Measurements from ENCODE around the gene WRAP73. TPM values are rescaled to one million over a fixed set of nuclear protein-coding genes. Genes with fewer than 3 reads are reported as not detected.

Gene WRAP73
- polyA plus RNA-seq, 2 of the 4 experiments (the other 2 are of a cell fraction) = 15.4 to 16.1 TPM

DNA sequence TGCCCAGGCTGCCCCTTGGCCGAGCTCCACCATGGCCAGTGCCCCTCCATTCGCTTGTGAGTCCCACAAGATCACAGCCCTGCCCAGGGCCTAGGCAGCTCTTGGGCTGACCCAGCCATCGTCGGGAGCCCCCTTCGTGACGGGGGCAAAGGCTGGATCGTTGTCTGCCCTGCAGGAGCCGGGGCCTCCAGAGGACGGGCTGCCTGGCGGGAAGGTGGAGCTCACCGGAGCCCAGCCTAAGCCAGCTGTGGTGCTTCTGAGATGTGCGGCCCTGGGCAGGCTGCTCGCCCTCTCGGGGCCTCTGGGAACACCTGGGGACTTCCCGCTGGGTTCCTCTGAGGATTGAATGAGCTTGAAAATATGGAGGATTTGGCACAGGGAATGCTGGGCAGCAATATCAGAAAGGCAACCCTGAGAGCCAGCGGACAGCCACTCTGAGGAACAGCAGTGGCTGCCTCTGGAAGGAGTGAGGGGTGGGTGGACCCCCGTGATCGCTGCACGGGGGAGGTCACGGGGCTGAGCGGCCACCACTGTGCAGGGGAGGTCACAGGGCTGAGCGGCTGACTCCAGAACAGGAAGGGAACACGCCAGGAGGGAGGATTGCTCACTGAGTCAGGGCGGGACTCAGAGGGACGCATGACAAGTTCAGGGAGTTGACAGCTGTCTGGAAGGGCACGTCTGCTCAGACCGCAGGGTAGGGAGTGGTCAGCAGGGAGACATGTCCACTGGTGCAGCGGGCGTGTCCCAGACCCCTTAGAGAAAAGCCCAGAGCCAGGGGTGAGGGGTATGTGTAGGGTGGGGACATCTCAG, 21.7 kb upstream of the WRAP73 start (continued):
- TF ChIP-seq EP300 (IDR thresholded peaks at IDR 0.05) (no peak), ZNF302 (CRISPR knock-in tag; IDR thresholded peaks at IDR 0.05) (no peak), FOSL2 (IDR thresholded peaks at IDR 0.05) (no peak), FOSL2 (CRISPR knock-in tag; IDR thresholded peaks at IDR 0.05) (no peak), FOXS1 (CRISPR knock-in tag; IDR thresholded peaks at IDR 0.05) (no peak), TFCP2L1 (CRISPR knock-in tag; IDR thresholded peaks at IDR 0.05) (no peak), RFX5 (IDR thresholded peaks at IDR 0.05) (no peak), ZC3H11A (IDR thresholded peaks at IDR 0.05) (no peak), CHD2 (IDR thresholded peaks at IDR 0.05; ENCODE audit: low read length, partially characterized antibody) (no peak), CHD4 (IDR thresholded peaks at IDR 0.05; ENCODE audit: borderline replicate concordance) (no peak)
- TF ChIP-seq, protein P1, sequence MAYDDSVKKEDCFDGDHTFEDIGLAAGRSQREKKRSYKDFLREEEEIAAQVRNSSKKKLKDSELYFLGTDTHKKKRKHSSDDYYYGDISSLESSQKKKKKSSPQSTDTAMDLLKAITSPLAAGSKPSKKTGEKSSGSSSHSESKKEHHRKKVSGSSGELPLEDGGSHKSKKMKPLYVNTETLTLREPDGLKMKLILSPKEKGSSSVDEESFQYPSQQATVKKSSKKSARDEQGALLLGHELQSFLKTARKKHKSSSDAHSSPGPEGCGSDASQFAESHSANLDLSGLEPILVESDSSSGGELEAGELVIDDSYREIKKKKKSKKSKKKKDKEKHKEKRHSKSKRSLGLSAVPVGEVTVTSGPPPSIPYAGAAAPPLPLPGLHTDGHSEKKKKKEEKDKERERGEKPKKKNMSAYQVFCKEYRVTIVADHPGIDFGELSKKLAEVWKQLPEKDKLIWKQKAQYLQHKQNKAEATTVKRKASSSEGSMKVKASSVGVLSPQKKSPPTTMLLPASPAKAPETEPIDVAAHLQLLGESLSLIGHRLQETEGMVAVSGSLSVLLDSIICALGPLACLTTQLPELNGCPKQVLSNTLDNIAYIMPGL (CRISPR knock-in tag; IDR thresholded peaks at IDR 0.05; ENCODE audit: borderline replicate concordance) = no peak
- TF ChIP-seq, protein P2, sequence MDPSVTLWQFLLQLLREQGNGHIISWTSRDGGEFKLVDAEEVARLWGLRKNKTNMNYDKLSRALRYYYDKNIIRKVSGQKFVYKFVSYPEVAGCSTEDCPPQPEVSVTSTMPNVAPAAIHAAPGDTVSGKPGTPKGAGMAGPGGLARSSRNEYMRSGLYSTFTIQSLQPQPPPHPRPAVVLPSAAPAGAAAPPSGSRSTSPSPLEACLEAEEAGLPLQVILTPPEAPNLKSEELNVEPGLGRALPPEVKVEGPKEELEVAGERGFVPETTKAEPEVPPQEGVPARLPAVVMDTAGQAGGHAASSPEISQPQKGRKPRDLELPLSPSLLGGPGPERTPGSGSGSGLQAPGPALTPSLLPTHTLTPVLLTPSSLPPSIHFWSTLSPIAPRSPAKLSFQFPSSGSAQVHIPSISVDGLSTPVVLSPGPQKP (IDR thresholded peaks at IDR 0.05; ENCODE audit: low read depth, low read length) = no peak
- TF ChIP-seq, protein P3, sequence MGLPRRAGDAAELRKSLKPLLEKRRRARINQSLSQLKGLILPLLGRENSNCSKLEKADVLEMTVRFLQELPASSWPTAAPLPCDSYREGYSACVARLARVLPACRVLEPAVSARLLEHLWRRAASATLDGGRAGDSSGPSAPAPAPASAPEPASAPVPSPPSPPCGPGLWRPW (IDR thresholded peaks at IDR 0.05) = no peak

DNA sequence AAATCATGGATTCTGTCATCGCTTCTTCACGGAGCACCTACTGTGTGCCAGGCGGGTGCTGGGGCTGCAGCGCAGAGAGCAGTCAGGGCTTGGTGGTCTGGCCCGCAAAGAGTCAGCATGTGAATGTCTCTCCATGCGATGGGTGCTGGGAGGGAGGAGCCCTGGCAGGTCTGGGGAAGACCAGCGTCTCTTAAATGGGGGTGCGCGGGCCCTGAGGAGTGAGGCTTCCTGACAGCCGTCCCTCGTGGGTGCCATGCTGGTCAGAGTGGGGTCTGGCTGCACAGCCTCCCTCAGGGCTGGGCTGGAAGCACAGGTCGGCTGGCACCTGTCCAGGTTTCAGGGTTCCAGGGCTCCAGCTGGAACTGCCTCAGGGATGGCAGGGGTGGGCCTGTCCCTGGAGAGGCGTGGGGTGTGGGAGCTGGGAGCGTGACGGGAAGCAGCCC, 20.9 kb upstream of the WRAP73 start:
- Histone ChIP-seq H3K4me2 (no peak overlapping the region), H3K4me1 (peaks cover 10% of the 10 kb centered on the region), H3K9me3 (no peaks in the 10 kb centered on the region), H3K4me3 (no peak overlapping the region), H3K27ac (no peak overlapping the region)
- DNase-seq (ENCODE audit: low read depth in 1 of 2, low spot score in 1 of 2) (no peak), ATAC-seq (no peak), FAIRE-seq (no peak)
- CTCF ChIA-PET = interaction anchor here (1.1 kb wide), 1 partner anchor 54 kb away, joined by 4 read pairs; no protein-coding TSS in a partner anchor
- WGBS (ENCODE audit: missing lambda C conversion rate) = 89% methylated on average over 12 of the region's 15 CpGs
- POLR2A ChIA-PET = no interaction called here
- no peak for TF ChIP-seq FOXS1 (CRISPR knock-in tag; IDR thresholded peaks at IDR 0.05)
- TF ChIP-seq HEYL (CRISPR knock-in tag; IDR thresholded peaks at IDR 0.05) = no peak
- TF ChIP-seq GATA3 (IDR thresholded peaks at IDR 0.05; ENCODE audit: borderline replicate concordance) = no peak
- no peak for TF ChIP-seq JUN (IDR thresholded peaks at IDR 0.05)
- TF ChIP-seq PHF8 (IDR thresholded peaks at IDR 0.05; ENCODE audit: borderline replicate concordance, low read depth) = no peak
- TF ChIP-seq NR3C1 (IDR thresholded peaks at IDR 0.05) = no peak
- no peak for TF ChIP-seq HDAC2 (IDR thresholded peaks at IDR 0.05)
- no peak for TF ChIP-seq ESRRA (IDR thresholded peaks at IDR 0.05; ENCODE audit: borderline replicate concordance, low read length)
- TF ChIP-seq HOXB5 (CRISPR knock-in tag; IDR thresholded peaks at IDR 0.05) = no peak
- TF ChIP-seq EP300 (IDR thresholded peaks at IDR 0.05) = no peak
- TF ChIP-seq RARB (CRISPR knock-in tag; IDR thresholded peaks at IDR 0.05) = no peak
- no peak for TF ChIP-seq ZC3H11A (IDR thresholded peaks at IDR 0.05)
- no peak for TF ChIP-seq KDM5A (IDR thresholded peaks at IDR 0.05)
- TF ChIP-seq KDM1A (IDR thresholded peaks at IDR 0.05; ENCODE audit: low read depth) = no peak
- TF ChIP-seq, protein P4, sequence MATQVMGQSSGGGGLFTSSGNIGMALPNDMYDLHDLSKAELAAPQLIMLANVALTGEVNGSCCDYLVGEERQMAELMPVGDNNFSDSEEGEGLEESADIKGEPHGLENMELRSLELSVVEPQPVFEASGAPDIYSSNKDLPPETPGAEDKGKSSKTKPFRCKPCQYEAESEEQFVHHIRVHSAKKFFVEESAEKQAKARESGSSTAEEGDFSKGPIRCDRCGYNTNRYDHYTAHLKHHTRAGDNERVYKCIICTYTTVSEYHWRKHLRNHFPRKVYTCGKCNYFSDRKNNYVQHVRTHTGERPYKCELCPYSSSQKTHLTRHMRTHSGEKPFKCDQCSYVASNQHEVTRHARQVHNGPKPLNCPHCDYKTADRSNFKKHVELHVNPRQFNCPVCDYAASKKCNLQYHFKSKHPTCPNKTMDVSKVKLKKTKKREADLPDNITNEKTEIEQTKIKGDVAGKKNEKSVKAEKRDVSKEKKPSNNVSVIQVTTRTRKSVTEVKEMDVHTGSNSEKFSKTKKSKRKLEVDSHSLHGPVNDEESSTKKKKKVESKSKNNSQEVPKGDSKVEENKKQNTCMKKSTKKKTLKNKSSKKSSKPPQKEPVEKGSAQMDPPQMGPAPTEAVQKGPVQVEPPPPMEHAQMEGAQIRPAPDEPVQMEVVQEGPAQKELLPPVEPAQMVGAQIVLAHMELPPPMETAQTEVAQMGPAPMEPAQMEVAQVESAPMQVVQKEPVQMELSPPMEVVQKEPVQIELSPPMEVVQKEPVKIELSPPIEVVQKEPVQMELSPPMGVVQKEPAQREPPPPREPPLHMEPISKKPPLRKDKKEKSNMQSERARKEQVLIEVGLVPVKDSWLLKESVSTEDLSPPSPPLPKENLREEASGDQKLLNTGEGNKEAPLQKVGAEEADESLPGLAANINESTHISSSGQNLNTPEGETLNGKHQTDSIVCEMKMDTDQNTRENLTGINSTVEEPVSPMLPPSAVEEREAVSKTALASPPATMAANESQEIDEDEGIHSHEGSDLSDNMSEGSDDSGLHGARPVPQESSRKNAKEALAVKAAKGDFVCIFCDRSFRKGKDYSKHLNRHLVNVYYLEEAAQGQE (IDR thresholded peaks at IDR 0.05) = no peak
- no peak for TF ChIP-seq RCOR1 (IDR thresholded peaks at IDR 0.05; ENCODE audit: low read depth, low read length)
- no peak for TF ChIP-seq NFE2L2 (conservative IDR thresholded peaks at IDR 0.05; ENCODE audit: low read length)
- TF ChIP-seq MAZ (IDR thresholded peaks at IDR 0.05; ENCODE audit: borderline replicate concordance, low read depth, low read length) = no peak
- no peak for TF ChIP-seq POLR2AphosphoS2 (conservative IDR thresholded peaks at IDR 0.05; ENCODE audit: low read length)
